M059J (cell line): ENCODE data around the gene KCNIP4. TPM values are rescaled to one million over a fixed set of nuclear protein-coding genes. Genes with fewer than 3 reads are reported as not detected.

ENCODE experiments used
- DNase-seq: peaks from one replicate; pipeline ENCODE4 v3.0.0-alpha.2; 2012; ENCODE audit warnings: low read depth
- total RNA-seq: library from RNA; depleted of rRNA; stranded (reverse); fragments of >200 nt; shearing (Covaris generic); gene quantifications from 2 replicates; pipeline ENCODE4 v1.2.3, GENCODE V29; 2014

The KCNIP4 gene
- total RNA-seq, 1 experiment from 2014 or later: 0.15 TPM

- DNase-seq: no peak
Measured at GRCh38 chr4:21688596-21689265, 259.8 kb downstream of the KCNIP4 start.

GRCh38 chr4:21685911-21686310 is 262.7 kb downstream of the KCNIP4 start:
- DNase-seq: no peak

- DNase-seq: peak; percentile 26
Measured at GRCh38 chr4:21680326-21680898, 268.2 kb downstream of the KCNIP4 start.

- peak; percentile 78 for DNase-seq
Measured at GRCh38 chr4:21678711-21679110, 269.9 kb downstream of the KCNIP4 start.

- no peak for DNase-seq
Measured at GRCh38 chr4:21677173-21677572, 271.4 kb downstream of the KCNIP4 start.

- peak; percentile 31 for DNase-seq
Measured at GRCh38 chr4:21664355-21664754, 284.2 kb downstream of the KCNIP4 start.

GRCh38 chr4:21656832-21657231 is 291.7 kb downstream of the KCNIP4 start:
- peak; percentile 88 for DNase-seq

GRCh38 chr4:21655031-21655430 is 293.5 kb downstream of the KCNIP4 start:
- no peak for DNase-seq

- no peak for DNase-seq
Measured at GRCh38 chr4:21652508-21653231, 295.9 kb downstream of the KCNIP4 start.

- DNase-seq: peak; percentile 47
Measured at GRCh38 chr4:21649391-21650090, 299.0 kb downstream of the KCNIP4 start.

- DNase-seq: no peak
Measured at GRCh38 chr4:21645776-21646175, 302.8 kb downstream of the KCNIP4 start.

- no peak for DNase-seq
Measured at GRCh38 chr4:21641696-21642095, 306.9 kb downstream of the KCNIP4 start.

- no peak for DNase-seq
Measured at GRCh38 chr4:21638171-21638725, 310.3 kb downstream of the KCNIP4 start.

- no peak for DNase-seq
Measured at GRCh38 chr4:21628916-21629610, 319.5 kb downstream of the KCNIP4 start.

- no peak for DNase-seq
Measured at GRCh38 chr4:21628116-21628670, 320.4 kb downstream of the KCNIP4 start.

GRCh38 chr4:21625447-21625846 is 323.1 kb downstream of the KCNIP4 start:
- no peak for DNase-seq

GRCh38 chr4:21605006-21605405 is 343.6 kb downstream of the KCNIP4 start:
- DNase-seq: no peak

GRCh38 chr4:21596521-21596920 is 352.1 kb downstream of the KCNIP4 start:
- no peak for DNase-seq

GRCh38 chr4:21593671-21594001 is 354.9 kb downstream of the KCNIP4 start:
- no peak for DNase-seq

- peak; percentile 82 for DNase-seq
Measured at GRCh38 chr4:21592970-21593670, 355.5 kb downstream of the KCNIP4 start.

GRCh38 chr4:21577056-21577455 is 371.5 kb downstream of the KCNIP4 start:
- no peak for DNase-seq
